ENCODE data around the gene MAIP1.

DNA sequence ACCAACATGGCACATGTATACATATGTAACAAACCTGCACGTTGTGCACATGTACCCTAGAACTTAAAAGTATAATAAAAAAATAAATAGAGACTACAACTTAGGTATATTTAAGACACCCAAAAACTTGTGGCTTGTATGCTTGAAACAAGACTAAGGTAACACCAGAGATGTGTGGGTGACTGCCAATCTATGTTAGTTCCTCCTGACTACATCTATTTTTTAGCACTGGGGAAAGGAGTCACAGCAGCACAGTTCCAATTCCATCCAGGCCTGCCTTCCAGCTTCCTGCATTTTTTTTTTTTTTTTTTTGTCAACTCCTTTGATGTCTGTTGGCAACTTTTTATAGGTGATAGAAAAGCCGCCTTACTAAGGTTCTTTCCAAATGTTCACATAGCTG lies 26.1 kb upstream of the MAIP1 start:
- TF ChIP-seq, protein P1, sequence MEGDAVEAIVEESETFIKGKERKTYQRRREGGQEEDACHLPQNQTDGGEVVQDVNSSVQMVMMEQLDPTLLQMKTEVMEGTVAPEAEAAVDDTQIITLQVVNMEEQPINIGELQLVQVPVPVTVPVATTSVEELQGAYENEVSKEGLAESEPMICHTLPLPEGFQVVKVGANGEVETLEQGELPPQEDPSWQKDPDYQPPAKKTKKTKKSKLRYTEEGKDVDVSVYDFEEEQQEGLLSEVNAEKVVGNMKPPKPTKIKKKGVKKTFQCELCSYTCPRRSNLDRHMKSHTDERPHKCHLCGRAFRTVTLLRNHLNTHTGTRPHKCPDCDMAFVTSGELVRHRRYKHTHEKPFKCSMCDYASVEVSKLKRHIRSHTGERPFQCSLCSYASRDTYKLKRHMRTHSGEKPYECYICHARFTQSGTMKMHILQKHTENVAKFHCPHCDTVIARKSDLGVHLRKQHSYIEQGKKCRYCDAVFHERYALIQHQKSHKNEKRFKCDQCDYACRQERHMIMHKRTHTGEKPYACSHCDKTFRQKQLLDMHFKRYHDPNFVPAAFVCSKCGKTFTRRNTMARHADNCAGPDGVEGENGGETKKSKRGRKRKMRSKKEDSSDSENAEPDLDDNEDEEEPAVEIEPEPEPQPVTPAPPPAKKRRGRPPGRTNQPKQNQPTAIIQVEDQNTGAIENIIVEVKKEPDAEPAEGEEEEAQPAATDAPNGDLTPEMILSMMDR (IDR thresholded peaks at IDR 0.05) = no peak
- TF ChIP-seq POLR2A (IDR thresholded peaks at IDR 0.05) = no peak
